Progenitor cell of endocrine pancreas (in vitro differentiated cells): ENCODE data around the gene SIDT2. TPM values are rescaled to one million over a fixed set of nuclear protein-coding genes. Genes with fewer than 3 reads are reported as not detected.

Experiments used
- DNase-seq: peaks from one replicate; pipeline ENCODE4 v3.0.0; 2021; ENCODE audit warnings: low spot score; ENCODE audit not compliant: unreplicated experiment
- H3K27ac Mint-ChIP-seq: 2 replicates; pipeline ENCODE4 v1.8.0; 2021; ENCODE audit warnings: mild to moderate bottlenecking, moderate library complexity, mixed read lengths
- H3K27me3 Mint-ChIP-seq: 2 replicates; pipeline ENCODE4 v1.8.0; 2021; ENCODE audit warnings: mixed read lengths
- H3K36me3 Mint-ChIP-seq: 2 replicates; pipeline ENCODE4 v1.8.0; 2022; ENCODE audit warnings: mixed read lengths; ENCODE audit not compliant: insufficient read depth
- H3K4me1 Mint-ChIP-seq: 2 replicates; pipeline ENCODE4 v1.8.0; 2021; ENCODE audit warnings: low read depth, mixed read lengths
- H3K4me3 Mint-ChIP-seq: 2 replicates; pipeline ENCODE4 v1.8.0; 2021; ENCODE audit warnings: low read depth, mild to moderate bottlenecking, moderate library complexity, mixed read lengths
- H3K9me3 Mint-ChIP-seq: 2 replicates; pipeline ENCODE4 v1.8.0; 2021; ENCODE audit warnings: low read depth, mixed read lengths
- CTCF ChIP-seq: fragments of 200-600 bp; sonication (generic); IDR thresholded peaks from one replicate; pipeline ENCODE4 v1.5.0; 2021; ENCODE audit warnings: antibody characterized with exemption, mild to moderate bottlenecking; ENCODE audit not compliant: unreplicated experiment
- total RNA-seq: library from RNA; stranded (reverse); gene quantifications from 2 replicates; pipeline ENCODE4 v1.2.1, GENCODE V29; 2021

The SIDT2 gene
- total RNA-seq, 1 donor from 2014 or later = 44.7 TPM

GRCh38 chr11:117166491-117166890, 12.1 kb upstream of the SIDT2 start:
- Mint-ChIP-seq H3K9me3 (no peaks in the 10 kb centered on the region), H3K36me3 (peaks cover 21% of the 10 kb centered on the region), H3K4me3 (no peak overlapping the region), H3K27me3 (no peaks in the 10 kb centered on the region), H3K4me1 (no peaks in the 10 kb centered on the region), H3K27ac (peak overlapping the region; percentile 25)
- TF ChIP-seq CTCF = no peak
- DNase-seq = no peak

GRCh38 chr11:117169736-117170135, 8.8 kb upstream of the SIDT2 start:
- Mint-ChIP-seq H3K27ac (no peak overlapping the region), H3K9me3 (no peaks in the 10 kb centered on the region), H3K27me3 (no peaks in the 10 kb centered on the region), H3K4me3 (no peak overlapping the region), H3K36me3 (peaks cover 17% of the 10 kb centered on the region), H3K4me1 (no peaks in the 10 kb centered on the region)
- no peak for DNase-seq
- no peak for TF ChIP-seq CTCF

GRCh38 chr11:117170210-117170609, 8.3 kb upstream of the SIDT2 start:
- Mint-ChIP-seq H3K4me3 (no peak overlapping the region), H3K9me3 (no peaks in the 10 kb centered on the region), H3K4me1 (no peaks in the 10 kb centered on the region), H3K36me3 (peaks cover 17% of the 10 kb centered on the region), H3K27me3 (no peaks in the 10 kb centered on the region), H3K27ac (no peak overlapping the region)
- no peak for DNase-seq
- no peak for TF ChIP-seq CTCF

- Mint-ChIP-seq H3K4me3 (no peak overlapping the region), H3K27ac (peak overlapping the region; percentile 24), H3K27me3 (no peaks in the 10 kb centered on the region), H3K36me3 (peaks cover 13% of the 10 kb centered on the region), H3K4me1 (no peaks in the 10 kb centered on the region), H3K9me3 (no peaks in the 10 kb centered on the region)
- no peak for TF ChIP-seq CTCF
- no peak for DNase-seq
These were observed 7.5 kb upstream of the SIDT2 start for GRCh38 chr11:117171007-117171403.

GRCh38 chr11:117171404-117172061, 7.0 kb upstream of the SIDT2 start:
- no peak overlapping the region for H3K4me3 Mint-ChIP-seq
- H3K36me3 Mint-ChIP-seq = peaks cover 13% of the 10 kb centered on the region

More at GRCh38 chr11:117171404-117172061, 7.0 kb upstream of the SIDT2 start:
- no peaks in the 10 kb centered on the region for H3K27me3 Mint-ChIP-seq
- no peak for TF ChIP-seq CTCF
- peak overlapping the region; percentile 3 for H3K27ac Mint-ChIP-seq
- no peaks in the 10 kb centered on the region for H3K9me3 Mint-ChIP-seq
- DNase-seq = no peak
- H3K4me1 Mint-ChIP-seq = no peaks in the 10 kb centered on the region
